NCI-H2227 (cell line): ENCODE measurements around the gene FBXO46.
A peak's percentile ranks its signal among the peaks of the same experiment; 100 is the strongest.
"Not testable (repeated sequence)": the region's sequence is repeated elsewhere in the genome, so short reads cannot be mapped to it uniquely, and the experiment has no call there.

Experiments used
- DNase-seq: peaks from one replicate; lab custom pipeline; 2025; ENCODE audit not compliant: unreplicated experiment; lab: John Stamatoyannopoulos, UW

Gene FBXO46

GRCh38 chr19:45729800-45730290, 851 bp downstream of the FBXO46 start:
- no peak for DNase-seq

- not testable (repeated sequence) for DNase-seq
These were observed 2.0 kb downstream of the FBXO46 start for GRCh38 chr19:45728683-45729082.

GRCh38 chr19:45720065-45720464, 10.6 kb downstream of the FBXO46 start:
- DNase-seq, result not testable (repeated sequence)

- no peak for DNase-seq
These were observed 12.6 kb downstream of the FBXO46 start for GRCh38 chr19:45717983-45718650.

- DNase-seq, result peak; percentile 97
These were observed 13.3 kb downstream of the FBXO46 start for GRCh38 chr19:45717131-45717982.

- DNase-seq, result peak; percentile 3
These were observed 14.2 kb downstream of the FBXO46 start for GRCh38 chr19:45716359-45717130.

- DNase-seq, result no peak
These were observed 15.6 kb downstream of the FBXO46 start for GRCh38 chr19:45715139-45715538.

GRCh38 chr19:45713141-45713540, 17.6 kb downstream of the FBXO46 start:
- no peak for DNase-seq

- DNase-seq, result no peak
These were observed 18.0 kb downstream of the FBXO46 start for GRCh38 chr19:45712699-45713067.

- no peak for DNase-seq
These were observed 18.6 kb downstream of the FBXO46 start for GRCh38 chr19:45711851-45712698.

- DNase-seq, result no peak
These were observed 20.2 kb downstream of the FBXO46 start for GRCh38 chr19:45710356-45711130.

GRCh38 chr19:45705710-45706415, 24.8 kb downstream of the FBXO46 start:
- DNase-seq, result no peak

- DNase-seq, result no peak
These were observed 25.6 kb downstream of the FBXO46 start for GRCh38 chr19:45705115-45705514.

GRCh38 chr19:45701676-45702075, 29.0 kb downstream of the FBXO46 start:
- no peak for DNase-seq

- peak; percentile 67 for DNase-seq
These were observed 37.4 kb downstream of the FBXO46 start for GRCh38 chr19:45693106-45693788.

GRCh38 chr19:45692187-45693105, 38.2 kb downstream of the FBXO46 start, which contains the start of gene QPCTL:
TSS of gene QPCTL (plus strand) at chr19:45692666. CDS start at chr19:45692704, 38 bp downstream.
- peak; percentile 97 for DNase-seq

- peak; percentile 94 for DNase-seq
These were observed 39.0 kb downstream of the FBXO46 start, which contains the start of gene SNRPD2 for GRCh38 chr19:45691516-45692186. TSS of gene SNRPD2 (minus strand) at chr19:45691953. CDS start at chr19:45691888, 65 bp downstream.
